Measurements from ENCODE around the gene TMTC2.

DNA sequence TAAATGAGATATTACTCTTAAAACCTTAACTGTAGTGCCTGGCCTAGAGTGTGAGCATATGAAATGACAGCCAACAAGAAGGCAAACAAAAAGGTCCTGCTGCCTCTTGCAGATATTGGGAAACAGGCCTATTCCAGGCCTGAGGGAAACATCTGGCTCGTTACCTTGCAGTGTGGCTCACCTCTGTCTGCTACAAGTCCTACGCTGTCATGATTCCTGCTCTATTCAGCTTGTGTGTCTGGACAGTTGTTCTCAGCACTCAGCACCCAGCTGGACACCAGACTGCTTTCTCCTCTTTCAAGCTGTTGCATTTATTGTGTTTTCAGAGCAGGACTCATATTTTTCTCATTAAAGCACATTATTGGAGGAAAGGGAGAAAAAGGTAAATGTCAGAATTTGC, 113.5 kb downstream of the TMTC2 start:
- TF ChIP-seq EZH2 (IDR thresholded peaks at IDR 0.05; ENCODE audit: borderline replicate concordance, control insufficient read depth, low read depth, low read length), result no peak
- TF ChIP-seq CREB1 (IDR thresholded peaks at IDR 0.05; ENCODE audit: low read depth), result no peak
- TF ChIP-seq GABPA (IDR thresholded peaks at IDR 0.05; ENCODE audit: low read depth), result no peak
- TF ChIP-seq, protein P1, sequence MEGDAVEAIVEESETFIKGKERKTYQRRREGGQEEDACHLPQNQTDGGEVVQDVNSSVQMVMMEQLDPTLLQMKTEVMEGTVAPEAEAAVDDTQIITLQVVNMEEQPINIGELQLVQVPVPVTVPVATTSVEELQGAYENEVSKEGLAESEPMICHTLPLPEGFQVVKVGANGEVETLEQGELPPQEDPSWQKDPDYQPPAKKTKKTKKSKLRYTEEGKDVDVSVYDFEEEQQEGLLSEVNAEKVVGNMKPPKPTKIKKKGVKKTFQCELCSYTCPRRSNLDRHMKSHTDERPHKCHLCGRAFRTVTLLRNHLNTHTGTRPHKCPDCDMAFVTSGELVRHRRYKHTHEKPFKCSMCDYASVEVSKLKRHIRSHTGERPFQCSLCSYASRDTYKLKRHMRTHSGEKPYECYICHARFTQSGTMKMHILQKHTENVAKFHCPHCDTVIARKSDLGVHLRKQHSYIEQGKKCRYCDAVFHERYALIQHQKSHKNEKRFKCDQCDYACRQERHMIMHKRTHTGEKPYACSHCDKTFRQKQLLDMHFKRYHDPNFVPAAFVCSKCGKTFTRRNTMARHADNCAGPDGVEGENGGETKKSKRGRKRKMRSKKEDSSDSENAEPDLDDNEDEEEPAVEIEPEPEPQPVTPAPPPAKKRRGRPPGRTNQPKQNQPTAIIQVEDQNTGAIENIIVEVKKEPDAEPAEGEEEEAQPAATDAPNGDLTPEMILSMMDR (IDR thresholded peaks at IDR 0.05 in 2 of 3, conservative IDR thresholded peaks at IDR 0.05 in 1 of 3; ENCODE audit: control insufficient read depth in 2 of 3, extremely low read depth in 1 of 3, insufficient read depth in 1 of 3, low read depth in 3 of 3, low read length in 3 of 3), result no peak

Data from GM12878 (cell line).